ENCODE results near the gene OR5C1. TPM values are rescaled to one million over a fixed set of nuclear protein-coding genes. Genes with fewer than 3 reads are reported as not detected.
"Not testable (repeated sequence)": the region's sequence is repeated elsewhere in the genome, so short reads cannot be mapped to it uniquely, and the experiment has no call there.

OR5C1 gene
- polyA plus RNA-seq, 1 donor (not counting 4 experiments of a cell fraction or from before 2014, with no cell fraction given): not detected

GRCh38 chr9:122822938-122823337 lies 34.2 kb downstream of the OR5C1 start:
- dilution Hi-C loops (cut with MboI; ENCODE audit: extremely low pct_ligation_motif_present, low sequenced_read_pairs): loop anchor here (25.0 kb wide), 1 partner anchor 361 kb away; no protein-coding TSS in a partner anchor
- H3K27me3 ChIP-seq (ENCODE audit: control insufficient read depth, extremely low read depth, insufficient read depth, low read length): no peaks in the 10 kb centered on the region
- H3K9me3 ChIP-seq (ENCODE audit: control insufficient read depth, low read depth, low read length): no peaks in the 10 kb centered on the region
- H2AFZ ChIP-seq (ENCODE audit: control insufficient read depth, low read length): no peak overlapping the region
- peaks cover 8% of the 10 kb centered on the region for H3K4me1 ChIP-seq (ENCODE audit: control insufficient read depth, extremely low read depth, insufficient read depth, low read length)
- H3K79me2 ChIP-seq (ENCODE audit: control insufficient read depth, insufficient read depth, low read length): peaks cover 22% of the 10 kb centered on the region
- FAIRE-seq: no peak
- H3K36me3 ChIP-seq (ENCODE audit: control insufficient read depth in 2 of 2, extremely low read depth in 1 of 2, insufficient read depth in 2 of 2, low read length in 2 of 2): peaks cover 10 to 21% of the 10 kb centered on the region in 2 experiments
- TF ChIP-seq EZH2 (IDR thresholded peaks at IDR 0.05; ENCODE audit: low read length): no peak
- TF ChIP-seq, protein P1, sequence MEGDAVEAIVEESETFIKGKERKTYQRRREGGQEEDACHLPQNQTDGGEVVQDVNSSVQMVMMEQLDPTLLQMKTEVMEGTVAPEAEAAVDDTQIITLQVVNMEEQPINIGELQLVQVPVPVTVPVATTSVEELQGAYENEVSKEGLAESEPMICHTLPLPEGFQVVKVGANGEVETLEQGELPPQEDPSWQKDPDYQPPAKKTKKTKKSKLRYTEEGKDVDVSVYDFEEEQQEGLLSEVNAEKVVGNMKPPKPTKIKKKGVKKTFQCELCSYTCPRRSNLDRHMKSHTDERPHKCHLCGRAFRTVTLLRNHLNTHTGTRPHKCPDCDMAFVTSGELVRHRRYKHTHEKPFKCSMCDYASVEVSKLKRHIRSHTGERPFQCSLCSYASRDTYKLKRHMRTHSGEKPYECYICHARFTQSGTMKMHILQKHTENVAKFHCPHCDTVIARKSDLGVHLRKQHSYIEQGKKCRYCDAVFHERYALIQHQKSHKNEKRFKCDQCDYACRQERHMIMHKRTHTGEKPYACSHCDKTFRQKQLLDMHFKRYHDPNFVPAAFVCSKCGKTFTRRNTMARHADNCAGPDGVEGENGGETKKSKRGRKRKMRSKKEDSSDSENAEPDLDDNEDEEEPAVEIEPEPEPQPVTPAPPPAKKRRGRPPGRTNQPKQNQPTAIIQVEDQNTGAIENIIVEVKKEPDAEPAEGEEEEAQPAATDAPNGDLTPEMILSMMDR (optimal IDR thresholded peaks at IDR 0.05 in 1 of 3, IDR thresholded peaks at IDR 0.05 in 1 of 3, conservative IDR thresholded peaks at IDR 0.05 in 1 of 3; ENCODE audit: extremely low read depth in 1 of 3, insufficient read depth in 2 of 3, low read length in 3 of 3): no peak
- no peaks in the 10 kb centered on the region for H3K9me1 ChIP-seq (ENCODE audit: control insufficient read depth, extremely low read depth, insufficient read depth, low read length)
- DNase-seq (ENCODE audit: low read depth, low spot score): no peak
- H3K4me3 ChIP-seq (ENCODE audit: control insufficient read depth in 2 of 3, extremely low read depth in 1 of 3, insufficient read depth in 2 of 3, low read depth in 1 of 3, low read length in 3 of 3): no peak overlapping the region
- no peak overlapping the region for H3K9ac ChIP-seq (ENCODE audit: control insufficient read depth, extremely low read depth, insufficient read depth, low read length)
- H3K27ac ChIP-seq (ENCODE audit: control insufficient read depth, insufficient read depth, low read length): no peak overlapping the region
- no peak overlapping the region for H3K4me2 ChIP-seq (ENCODE audit: control insufficient read depth, extremely low read depth, insufficient read depth, low read depth, low read length)
- no peaks in the 10 kb centered on the region for H4K20me1 ChIP-seq (ENCODE audit: control insufficient read depth, extremely low read depth, insufficient read depth, low read length)

DNA sequence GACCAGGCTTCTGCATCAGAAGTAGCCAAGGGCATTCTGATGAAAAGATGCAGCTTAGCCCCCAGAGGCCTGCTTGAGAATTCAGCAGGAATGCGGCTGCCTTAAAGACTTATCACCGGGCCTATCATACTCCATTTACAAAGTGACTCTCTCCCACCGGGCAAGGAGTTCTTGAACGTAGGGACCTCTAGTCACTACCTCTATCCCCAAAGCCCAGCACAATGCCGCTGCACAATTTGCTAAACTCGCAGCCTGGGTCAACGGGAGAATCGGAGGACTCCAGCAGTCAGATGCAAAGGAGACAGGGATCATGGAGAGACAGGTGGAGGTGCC lies 39.0 kb downstream of the OR5C1 start:
- peak overlapping the region; percentile 88 for H3K27ac ChIP-seq (ENCODE audit: control insufficient read depth, insufficient read depth, low read length)
- H3K4me2 ChIP-seq (ENCODE audit: control insufficient read depth, extremely low read depth, insufficient read depth, low read depth, low read length): peak overlapping the region; percentile 98
- peaks cover 8 to 12% of the 10 kb centered on the region in 2 experiments for H3K36me3 ChIP-seq (ENCODE audit: control insufficient read depth in 2 of 2, extremely low read depth in 1 of 2, insufficient read depth in 2 of 2, low read length in 2 of 2)
- peaks cover 8% of the 10 kb centered on the region for H3K4me1 ChIP-seq (ENCODE audit: control insufficient read depth, extremely low read depth, insufficient read depth, low read length)
- peak overlapping the region; percentile 72 to 99 (median 98) for H3K4me3 ChIP-seq (ENCODE audit: control insufficient read depth in 2 of 3, extremely low read depth in 1 of 3, insufficient read depth in 2 of 3, low read depth in 1 of 3, low read length in 3 of 3)
- H3K27me3 ChIP-seq (ENCODE audit: control insufficient read depth, extremely low read depth, insufficient read depth, low read length): no peaks in the 10 kb centered on the region
- H3K9ac ChIP-seq (ENCODE audit: control insufficient read depth, extremely low read depth, insufficient read depth, low read length): peak overlapping the region; percentile 89
- FAIRE-seq (no peak), DNase-seq (ENCODE audit: low read depth, low spot score) (no peak)
- peak overlapping the region; percentile 98 for H2AFZ ChIP-seq (ENCODE audit: control insufficient read depth, low read length)
- no peaks in the 10 kb centered on the region for H3K9me3 ChIP-seq (ENCODE audit: control insufficient read depth, low read depth, low read length)
- no peaks in the 10 kb centered on the region for H4K20me1 ChIP-seq (ENCODE audit: control insufficient read depth, extremely low read depth, insufficient read depth, low read length)
- peaks cover 23% of the 10 kb centered on the region for H3K79me2 ChIP-seq (ENCODE audit: control insufficient read depth, insufficient read depth, low read length)
- TF ChIP-seq EZH2 (IDR thresholded peaks at IDR 0.05; ENCODE audit: low read length): no peak
- TF ChIP-seq, protein P1 (optimal IDR thresholded peaks at IDR 0.05 in 1 of 3, IDR thresholded peaks at IDR 0.05 in 1 of 3, conservative IDR thresholded peaks at IDR 0.05 in 1 of 3; ENCODE audit: extremely low read depth in 1 of 3, insufficient read depth in 2 of 3, low read length in 3 of 3): no peak
- no peaks in the 10 kb centered on the region for H3K9me1 ChIP-seq (ENCODE audit: control insufficient read depth, extremely low read depth, insufficient read depth, low read length)
- dilution Hi-C loops (cut with MboI; ENCODE audit: extremely low pct_ligation_motif_present, low sequenced_read_pairs): no loop called here

DNA sequence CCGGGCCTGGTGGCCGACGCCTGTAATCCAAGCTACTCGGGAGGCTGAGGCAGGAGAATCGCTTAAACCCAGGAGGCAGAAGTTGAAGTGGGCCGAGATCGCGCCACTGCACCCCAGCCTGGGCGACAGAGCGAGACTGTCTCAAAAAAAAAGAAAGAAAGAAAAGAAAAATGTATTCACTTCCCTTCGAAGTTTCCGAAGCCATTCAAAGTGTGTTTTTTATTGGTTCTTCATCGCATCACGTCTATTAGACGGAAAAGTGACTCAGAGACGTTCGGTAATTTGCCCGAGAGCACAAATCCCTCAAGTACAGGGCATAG lies 40.2 kb downstream of the OR5C1 start:
- Histone ChIP-seq H2AFZ (ENCODE audit: control insufficient read depth, low read length) (peak overlapping the region; percentile 72), H3K9ac (ENCODE audit: control insufficient read depth, extremely low read depth, insufficient read depth, low read length) (peak overlapping the region; percentile 89), H3K79me2 (ENCODE audit: control insufficient read depth, insufficient read depth, low read length) (peaks cover 23% of the 10 kb centered on the region), H3K4me3 (ENCODE audit: control insufficient read depth in 2 of 3, extremely low read depth in 1 of 3, insufficient read depth in 2 of 3, low read depth in 1 of 3, low read length in 3 of 3) (peak overlapping the region; percentile 72 to 99 (median 98)), H3K4me2 (ENCODE audit: control insufficient read depth, extremely low read depth, insufficient read depth, low read depth, low read length) (peak overlapping the region; percentile 98)
- H3K9me1 ChIP-seq (ENCODE audit: control insufficient read depth, extremely low read depth, insufficient read depth, low read length); H3K27me3 ChIP-seq (ENCODE audit: control insufficient read depth, extremely low read depth, insufficient read depth, low read length); H3K9me3 ChIP-seq (ENCODE audit: control insufficient read depth, low read depth, low read length); dilution Hi-C loops (cut with MboI; ENCODE audit: extremely low pct_ligation_motif_present, low sequenced_read_pairs); H4K20me1 ChIP-seq (ENCODE audit: control insufficient read depth, extremely low read depth, insufficient read depth, low read length); H3K36me3 ChIP-seq (ENCODE audit: control insufficient read depth in 2 of 2, extremely low read depth in 1 of 2, insufficient read depth in 2 of 2, low read length in 2 of 2); H3K4me1 ChIP-seq (ENCODE audit: control insufficient read depth, extremely low read depth, insufficient read depth, low read length); FAIRE-seq; DNase-seq (ENCODE audit: low read depth, low spot score); H3K27ac ChIP-seq (ENCODE audit: control insufficient read depth, insufficient read depth, low read length): not testable (repeated sequence)

Measured in keratinocyte (primary cell).